CD4-positive, alpha-beta T cell treated with Interleukin-2 at 100 ng/mL for 4 hours (primary cell): ENCODE data around the gene DENND1C.

Source experiments
- DNase-seq: peaks from one replicate; pipeline ENCODE4 v3.0.0-alpha.2; 2020; ENCODE audit warnings: low spot score

The DENND1C gene

DNA sequence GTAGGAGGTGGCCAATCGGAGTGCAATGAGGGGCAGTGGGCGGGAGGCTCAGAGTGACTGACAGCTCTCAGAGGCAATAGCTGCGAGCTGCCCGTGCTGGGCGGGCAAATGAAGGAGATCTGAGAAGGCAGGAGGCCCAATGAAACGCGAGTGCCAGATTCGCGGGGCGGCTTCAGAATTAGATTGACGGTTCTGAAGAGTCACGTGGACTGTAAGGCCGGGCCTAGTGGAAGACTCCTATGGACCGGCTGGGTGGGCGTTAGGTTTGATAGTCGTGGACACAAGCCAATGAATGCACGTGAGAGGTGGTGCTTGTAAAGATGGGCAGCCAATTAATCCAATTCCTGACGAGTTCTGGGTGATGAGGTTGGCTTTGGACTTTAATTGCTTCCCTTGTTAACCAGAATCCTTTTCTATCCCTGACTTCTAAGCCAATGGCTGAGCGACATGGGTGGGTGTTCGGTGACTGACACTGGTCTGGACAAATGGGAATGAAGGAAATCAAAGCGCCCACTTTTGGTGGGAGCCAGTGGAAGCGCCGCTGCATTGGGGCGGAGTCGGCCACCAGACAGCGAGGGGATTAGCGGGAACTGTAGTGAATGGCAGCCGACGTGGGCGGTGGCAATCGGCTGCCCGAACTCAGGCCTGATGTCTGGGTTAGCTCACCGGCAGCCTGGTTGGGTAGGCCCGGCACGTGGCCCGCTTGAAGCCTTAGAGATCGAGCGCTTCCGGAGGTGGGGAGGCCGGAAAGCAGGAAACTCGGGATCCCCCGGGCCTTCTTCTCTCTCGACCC lies 56.5 kb downstream of the DENND1C start:
- DNase-seq = peak; percentile 100

GRCh38 chr19:6424195-6424938 lies 57.2 kb downstream of the DENND1C start, which contains the start of gene KHSRP:
TSS of gene KHSRP (minus strand) at chr19:6424811. CDS start at chr19:6424701, 110 bp downstream.
- no peak for DNase-seq

- no peak for DNase-seq
Observed at GRCh38 chr19:6423499-6424194, 57.9 kb downstream of the DENND1C start.

- no peak for DNase-seq
Observed at GRCh38 chr19:6421075-6422014, 60.2 kb downstream of the DENND1C start.

GRCh38 chr19:6418562-6418932 lies 63.0 kb downstream of the DENND1C start:
- no peak for DNase-seq

- no peak for DNase-seq
Observed at GRCh38 chr19:6417713-6418561, 63.6 kb downstream of the DENND1C start.
